Measurements from ENCODE around the gene CPNE7. TPM values are rescaled to one million over a fixed set of nuclear protein-coding genes. Genes with fewer than 3 reads are reported as not detected.

CPNE7 gene
- total RNA-seq, 1 experiment from 2014 or later: 0.84 TPM

GRCh38 chr16:89555780-89556179 lies 19.8 kb upstream of the CPNE7 start:
- no peak for DNase-seq (ENCODE audit: low read depth in 1 of 2, low spot score in 2 of 2)
- Histone ChIP-seq H3K4me3 (no peak overlapping the region), H3K36me3 (peaks cover 65% of the 10 kb centered on the region), H3K27me3 (replicated peaks) (no peaks in the 10 kb centered on the region), H3K4me1 (replicated peaks) (peaks cover 13% of the 10 kb centered on the region), H3K27ac (no peak overlapping the region), H3K9me3 (replicated peaks) (no peaks in the 10 kb centered on the region)

DNA sequence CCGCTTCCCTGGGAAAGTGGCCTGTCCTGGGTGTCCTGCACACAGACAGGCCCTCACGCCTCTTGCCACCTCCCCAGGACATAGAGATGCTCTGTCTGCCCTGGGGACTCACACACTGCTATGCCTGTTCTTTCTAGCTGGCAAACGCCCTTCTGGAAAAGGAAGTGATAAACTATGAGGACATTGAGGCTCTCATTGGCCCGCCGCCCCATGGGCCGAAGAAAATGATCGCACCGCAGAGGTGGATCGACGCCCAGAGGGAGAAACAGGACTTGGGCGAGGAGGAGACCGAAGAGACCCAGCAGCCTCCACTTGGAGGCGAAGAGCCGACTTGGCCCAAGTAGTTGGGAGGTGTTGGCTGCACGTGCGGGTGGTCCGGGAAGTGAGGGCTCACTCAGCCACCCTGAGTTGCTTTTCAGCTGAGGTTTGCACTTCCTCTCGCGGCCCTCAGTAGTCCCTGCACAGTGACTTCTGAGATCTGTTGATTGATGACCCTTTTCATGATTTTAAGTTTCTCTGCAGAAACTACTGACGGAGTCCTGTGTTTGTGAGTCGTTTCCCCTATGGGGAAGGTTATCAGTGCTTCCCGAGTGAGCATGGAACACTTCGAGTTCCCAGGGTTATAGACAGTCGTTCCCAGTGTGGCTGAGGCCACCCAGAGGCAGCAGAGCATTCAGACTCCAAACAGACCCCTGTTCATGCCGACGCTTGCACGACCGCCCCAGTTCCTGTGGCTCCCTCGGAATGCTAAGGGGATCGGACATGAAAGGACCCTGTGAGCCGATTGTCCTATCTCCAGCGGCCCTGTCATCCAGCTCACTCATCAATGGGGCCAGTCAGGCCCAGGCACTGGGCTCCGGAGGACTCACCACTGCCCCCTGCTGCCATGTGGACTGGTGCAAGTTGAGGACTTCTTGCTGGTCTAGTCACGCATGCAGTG lies 18.5 kb upstream of the CPNE7 start:
- H3K27me3 ChIP-seq (replicated peaks): no peaks in the 10 kb centered on the region
- H3K27ac ChIP-seq: no peak overlapping the region
- no peaks in the 10 kb centered on the region for H3K9me3 ChIP-seq (replicated peaks)
- no peak overlapping the region for H3K4me3 ChIP-seq
- peaks cover 23% of the 10 kb centered on the region for H3K4me1 ChIP-seq (replicated peaks)
- peaks cover 65% of the 10 kb centered on the region for H3K36me3 ChIP-seq
- peak; percentile 46 to 85 for DNase-seq (ENCODE audit: low read depth in 1 of 2, low spot score in 2 of 2)

- Histone ChIP-seq H3K27ac (no peak overlapping the region), H3K9me3 (replicated peaks) (no peaks in the 10 kb centered on the region)
These were observed 17.7 kb upstream of the CPNE7 start for GRCh38 chr16:89557690-89558490.

DNA sequence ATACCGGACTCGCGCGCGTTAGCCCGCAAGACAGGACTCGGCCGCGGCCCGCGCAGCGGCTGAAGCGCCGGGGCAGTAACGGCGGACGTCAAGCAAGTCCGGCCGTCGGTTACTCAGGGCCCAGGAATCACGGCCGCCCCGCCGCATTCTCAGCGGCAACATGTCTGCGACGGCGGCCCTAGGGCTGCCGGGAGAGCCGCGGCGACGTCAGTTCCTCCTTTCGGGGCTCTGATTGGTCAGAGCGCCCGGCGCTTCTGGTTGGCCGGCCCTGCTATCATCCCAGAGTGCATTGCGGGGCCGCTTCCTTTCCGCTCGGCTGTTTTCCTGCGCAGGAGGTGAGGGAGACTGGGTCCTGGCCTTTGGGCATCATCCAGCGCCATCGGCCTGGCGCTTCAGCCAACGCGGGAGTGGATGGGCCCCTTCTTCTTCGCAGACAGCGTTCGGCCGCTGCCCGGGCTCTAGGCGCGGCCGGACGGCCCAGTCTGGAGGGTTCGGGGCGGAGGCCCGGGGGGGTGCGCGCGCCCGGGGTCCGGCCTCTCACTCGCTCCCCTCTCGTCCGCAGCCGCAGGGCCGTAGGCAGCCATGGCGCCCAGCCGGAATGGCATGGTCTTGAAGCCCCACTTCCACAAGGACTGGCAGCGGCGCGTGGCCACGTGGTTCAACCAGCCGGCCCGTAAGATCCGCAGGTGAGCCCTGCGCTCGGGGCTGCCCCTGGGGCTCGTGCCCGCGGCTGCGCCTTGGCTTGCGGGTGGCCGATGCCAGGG lies 15.0 kb upstream of the CPNE7 start, which contains the start of gene RPL13:
Gene RPL13 (plus strand): TSS at position 305 of the 764 bp plus-strand sequence. CDS start 278 bp downstream, at position 583.
- Histone ChIP-seq H3K36me3 (peaks cover 71% of the 10 kb centered on the region), H3K27ac (peak within 1 kb of the TSS; percentile 92), H3K4me1 (replicated peaks) (peaks cover 39% of the 10 kb centered on the region)

More at GRCh38 chr16:89557690-89558490, 17.7 kb upstream of the CPNE7 start:
- H3K36me3 ChIP-seq: peaks cover 65% of the 10 kb centered on the region
- H3K27me3 ChIP-seq (replicated peaks): no peaks in the 10 kb centered on the region
- DNase-seq (ENCODE audit: low read depth in 1 of 2, low spot score in 2 of 2): no peak
- H3K4me1 ChIP-seq (replicated peaks): peaks cover 27% of the 10 kb centered on the region
- no peak overlapping the region for H3K4me3 ChIP-seq

GRCh38 chr16:89561142-89561883 lies 14.2 kb upstream of the CPNE7 start:
- Histone ChIP-seq H3K4me3 (peak overlapping the region; percentile 90), H3K9me3 (replicated peaks) (no peaks in the 10 kb centered on the region), H3K36me3 (peaks cover 64% of the 10 kb centered on the region), H3K27ac (peak overlapping the region; percentile 92), H3K4me1 (replicated peaks) (peaks cover 44% of the 10 kb centered on the region), H3K27me3 (replicated peaks) (no peaks in the 10 kb centered on the region)
- peak in 1 of 2 experiments; percentile 23 for DNase-seq (ENCODE audit: low read depth in 1 of 2, low spot score in 2 of 2)

More for the DNA sequence above, 15.0 kb upstream of the CPNE7 start, which contains the start of gene RPL13:
- Histone ChIP-seq H3K4me3 (peak within 1 kb of the TSS; percentile 90), H3K9me3 (replicated peaks) (no peaks in the 10 kb centered on the region), H3K27me3 (replicated peaks) (no peaks in the 10 kb centered on the region)
- DNase-seq (ENCODE audit: low read depth in 1 of 2, low spot score in 2 of 2): peak; percentile 95 to 96

- H3K27me3 ChIP-seq (replicated peaks): no peaks in the 10 kb centered on the region
- no peak for DNase-seq (ENCODE audit: low read depth in 1 of 2, low spot score in 2 of 2)
- peaks cover 44% of the 10 kb centered on the region for H3K4me1 ChIP-seq (replicated peaks)
- peak overlapping the region; percentile 90 for H3K4me3 ChIP-seq
- no peak overlapping the region for H3K27ac ChIP-seq
- H3K36me3 ChIP-seq: peaks cover 60% of the 10 kb centered on the region
- no peaks in the 10 kb centered on the region for H3K9me3 ChIP-seq (replicated peaks)
These were observed 13.5 kb upstream of the CPNE7 start for GRCh38 chr16:89561884-89562599.

DNA sequence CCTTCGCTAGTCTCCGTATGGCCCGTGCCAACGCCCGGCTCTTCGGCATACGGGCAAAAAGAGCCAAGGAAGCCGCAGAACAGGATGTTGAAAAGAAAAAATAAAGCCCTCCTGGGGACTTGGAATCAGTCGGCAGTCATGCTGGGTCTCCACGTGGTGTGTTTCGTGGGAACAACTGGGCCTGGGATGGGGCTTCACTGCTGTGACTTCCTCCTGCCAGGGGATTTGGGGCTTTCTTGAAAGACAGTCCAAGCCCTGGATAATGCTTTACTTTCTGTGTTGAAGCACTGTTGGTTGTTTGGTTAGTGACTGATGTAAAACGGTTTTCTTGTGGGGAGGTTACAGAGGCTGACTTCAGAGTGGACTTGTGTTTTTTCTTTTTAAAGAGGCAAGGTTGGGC lies 12.6 kb upstream of the CPNE7 start:
- Histone ChIP-seq H3K36me3 (peaks cover 51% of the 10 kb centered on the region), H3K27me3 (replicated peaks) (no peaks in the 10 kb centered on the region), H3K4me1 (replicated peaks) (peaks cover 44% of the 10 kb centered on the region), H3K4me3 (no peak overlapping the region), H3K9me3 (replicated peaks) (no peaks in the 10 kb centered on the region), H3K27ac (no peak overlapping the region)
- DNase-seq (ENCODE audit: low read depth in 1 of 2, low spot score in 2 of 2): no peak

DNA sequence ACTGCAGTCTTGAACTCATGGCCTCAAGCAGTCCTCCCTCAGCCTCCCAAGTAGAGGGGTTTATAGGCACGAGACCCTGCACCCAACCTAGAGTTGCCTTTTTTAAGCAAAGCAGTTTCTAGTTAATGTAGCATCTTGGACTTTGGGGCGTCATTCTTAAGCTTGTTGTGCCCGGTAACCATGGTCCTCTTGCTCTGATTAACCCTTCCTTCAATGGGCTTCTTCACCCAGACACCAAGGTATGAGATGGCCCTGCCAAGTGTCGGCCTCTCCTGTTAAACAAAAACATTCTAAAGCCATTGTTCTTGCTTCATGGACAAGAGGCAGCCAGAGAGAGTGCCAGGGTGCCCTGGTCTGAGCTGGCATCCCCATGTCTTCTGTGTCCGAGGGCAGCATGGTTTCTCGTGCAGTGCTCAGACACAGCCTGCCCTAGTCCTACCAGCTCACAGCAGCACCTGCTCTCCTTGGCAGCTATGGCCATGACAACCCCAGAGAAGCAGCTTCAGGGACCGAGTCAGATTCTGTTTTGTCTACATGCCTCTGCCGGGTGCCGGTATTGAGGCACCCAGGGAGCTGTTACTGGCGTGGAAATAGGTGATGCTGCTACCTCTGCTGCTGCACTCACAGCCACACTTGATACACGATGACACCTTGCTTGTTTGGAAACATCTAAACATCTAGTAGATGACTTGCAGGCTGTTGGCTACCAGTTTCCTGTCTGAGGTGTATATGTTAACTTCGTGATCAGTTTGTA lies 11.7 kb upstream of the CPNE7 start:
- H3K36me3 ChIP-seq: peaks cover 50% of the 10 kb centered on the region
- H3K4me3 ChIP-seq: no peak overlapping the region
- H3K27me3 ChIP-seq (replicated peaks): no peaks in the 10 kb centered on the region
- H3K9me3 ChIP-seq (replicated peaks): no peaks in the 10 kb centered on the region
- peaks cover 42% of the 10 kb centered on the region for H3K4me1 ChIP-seq (replicated peaks)
- DNase-seq (ENCODE audit: low read depth in 1 of 2, low spot score in 2 of 2): no peak
- no peak overlapping the region for H3K27ac ChIP-seq

GRCh38 chr16:89564476-89565255 lies 10.9 kb upstream of the CPNE7 start:
- H3K36me3 ChIP-seq: peaks cover 50% of the 10 kb centered on the region
- H3K4me3 ChIP-seq: no peak overlapping the region
- peaks cover 33% of the 10 kb centered on the region for H3K4me1 ChIP-seq (replicated peaks)
- no peak overlapping the region for H3K27ac ChIP-seq
- H3K27me3 ChIP-seq (replicated peaks): 0 out of 2 replicates have a peak, but pooled peaks cover 2% of the 10 kb centered on the region
- no peaks in the 10 kb centered on the region for H3K9me3 ChIP-seq (replicated peaks)
- DNase-seq (ENCODE audit: low read depth in 1 of 2, low spot score in 2 of 2): no peak

DNA sequence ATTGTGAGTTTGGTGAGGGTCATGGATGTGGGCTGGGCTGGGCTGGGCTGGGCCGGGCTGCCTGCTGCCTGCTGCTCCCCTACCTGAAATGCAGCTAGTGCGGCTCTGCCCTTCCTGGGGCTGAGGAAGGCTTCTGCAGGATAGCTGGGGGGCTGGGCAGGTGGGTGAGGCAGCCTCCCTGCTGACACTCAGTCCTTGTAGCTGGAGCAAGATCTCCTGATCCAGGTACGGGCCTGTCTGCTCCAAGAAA lies 10.4 kb upstream of the CPNE7 start:
- Histone ChIP-seq H3K4me3 (no peak overlapping the region), H3K36me3 (peaks cover 49% of the 10 kb centered on the region), H3K4me1 (replicated peaks) (peaks cover 31% of the 10 kb centered on the region), H3K27ac (no peak overlapping the region), H3K9me3 (replicated peaks) (no peaks in the 10 kb centered on the region), H3K27me3 (replicated peaks) (0 out of 2 replicates have a peak, but pooled peaks cover 7% of the 10 kb centered on the region)
- DNase-seq (ENCODE audit: low read depth in 1 of 2, low spot score in 2 of 2): peak in 1 of 2 experiments; percentile 38

All from SJSA1 (cell line).